Measurements from ENCODE around the gene TBPL2. TPM values are rescaled to one million over a fixed set of nuclear protein-coding genes. Genes with fewer than 3 reads are reported as not detected.
"Not testable (repeated sequence)": the region's sequence is repeated elsewhere in the genome, so short reads cannot be mapped to it uniquely, and the experiment has no call there.

Gene TBPL2
- total RNA-seq, 1 donor from 2014 or later: not detected

DNA sequence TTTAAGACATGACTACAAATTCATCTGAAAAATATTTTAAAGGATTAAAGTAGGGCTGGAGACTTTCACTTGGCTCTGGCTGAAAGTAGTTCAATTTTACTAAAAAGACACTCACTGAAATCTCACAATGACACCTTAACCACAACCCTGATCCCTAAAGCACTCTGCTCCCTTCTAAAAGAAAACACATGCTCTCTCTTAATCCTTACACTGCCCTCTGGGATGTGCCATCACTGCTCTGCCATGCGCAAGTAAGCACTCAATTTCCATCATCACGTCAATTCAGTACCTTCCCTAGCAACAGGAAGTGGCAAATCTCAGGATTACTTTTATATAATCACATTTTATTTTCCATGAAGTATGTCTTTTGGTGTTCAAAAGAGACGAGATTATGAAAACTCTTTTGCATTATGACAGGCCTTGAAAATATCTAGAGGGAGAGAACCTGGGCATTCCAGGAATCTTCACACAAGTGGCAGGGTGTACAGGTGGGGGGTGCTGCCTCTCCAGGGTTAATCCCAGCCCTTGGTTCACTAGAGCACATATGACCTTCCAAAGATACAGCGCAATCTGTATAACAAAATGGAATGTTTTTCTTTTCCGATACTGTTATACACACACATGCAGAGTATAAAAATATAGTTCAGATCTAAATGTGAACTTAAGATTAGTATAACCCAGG, 36.1 kb downstream of the TBPL2 start:
- DNase-seq (ENCODE audit: low spot score): no peak

DNA sequence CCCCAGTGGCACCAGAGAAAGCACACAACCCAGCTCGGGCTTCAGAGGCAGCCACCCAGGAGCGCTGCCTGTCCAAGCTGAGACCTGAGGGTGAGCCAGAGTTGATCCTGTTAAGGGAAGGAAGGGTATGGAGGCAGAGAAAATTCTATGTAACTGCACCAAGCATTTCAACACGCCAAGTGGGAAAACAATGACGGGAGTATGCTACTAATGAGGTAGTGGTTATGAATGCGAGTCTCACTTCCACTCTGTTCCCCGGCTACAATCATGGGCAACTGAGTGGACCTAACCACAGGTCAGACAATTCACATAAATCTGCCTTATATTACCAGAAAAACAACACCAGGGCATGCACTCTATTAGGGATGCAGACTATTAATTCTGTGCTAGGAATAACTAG, 38.7 kb downstream of the TBPL2 start:
- DNase-seq (ENCODE audit: low spot score): no peak

DNA sequence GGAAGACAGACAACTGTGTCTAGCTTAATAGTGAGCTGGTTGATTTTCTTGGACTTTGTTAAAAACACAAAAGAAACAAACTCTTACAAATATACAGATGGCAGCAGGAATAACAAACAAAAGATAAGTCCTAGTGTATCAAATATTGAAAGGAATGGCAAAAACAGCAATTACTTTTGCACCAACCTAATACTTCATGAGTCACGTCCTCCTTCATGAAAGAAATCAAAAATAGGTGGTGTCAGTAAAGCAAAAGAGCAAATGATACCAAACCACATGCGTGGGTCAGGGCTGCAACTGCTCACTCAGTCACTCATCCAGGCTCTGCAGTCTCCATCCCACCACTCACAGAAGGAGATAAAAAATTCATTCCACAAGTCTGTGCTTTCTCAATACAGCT, 40.6 kb downstream of the TBPL2 start:
- DNase-seq (ENCODE audit: low spot score): no peak

GRCh38 chr14:55399183-55399582, 41.2 kb downstream of the TBPL2 start:
- DNase-seq (ENCODE audit: low spot score): no peak

DNA sequence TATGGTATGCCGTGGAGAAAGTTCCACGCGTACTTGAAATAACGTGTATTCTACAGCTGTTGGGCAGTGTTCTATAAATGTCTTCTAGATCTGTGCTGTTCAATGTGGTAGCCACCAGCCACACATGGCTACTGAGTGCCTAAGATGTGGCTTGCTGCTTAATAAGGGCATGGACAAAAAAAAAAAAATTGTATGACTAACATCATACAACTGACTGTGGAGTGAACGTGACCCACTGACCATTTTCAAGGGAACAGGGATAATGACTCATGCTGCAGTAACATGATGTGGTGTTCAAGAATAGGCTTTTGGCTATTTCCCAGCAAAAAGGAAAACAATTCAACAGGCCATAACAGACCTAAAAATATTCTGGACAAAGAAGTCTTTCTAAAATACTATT, 41.7 kb downstream of the TBPL2 start:
- DNase-seq (ENCODE audit: low spot score): no peak

GRCh38 chr14:55389330-55389729, 51.1 kb downstream of the TBPL2 start:
- DNase-seq (ENCODE audit: low spot score): no peak

DNA sequence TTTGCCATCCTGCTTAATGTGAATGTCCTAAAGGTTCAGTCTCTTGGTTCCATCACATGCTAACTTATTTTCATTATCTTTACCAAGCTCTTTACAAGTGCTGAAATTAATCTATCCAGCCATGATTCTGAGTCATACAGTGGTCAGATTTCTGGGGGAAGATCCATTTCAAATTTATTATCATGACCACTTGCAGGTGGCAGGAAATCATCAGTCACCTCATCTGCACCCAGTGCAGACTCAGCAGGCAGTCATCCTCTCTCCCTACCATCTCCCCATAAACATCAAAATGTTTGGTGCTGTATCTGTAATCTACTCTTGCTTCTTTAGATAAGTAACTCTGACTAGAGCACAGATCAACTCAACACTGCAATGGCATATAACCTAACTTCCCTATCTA, 52.3 kb downstream of the TBPL2 start:
- no peak for DNase-seq (ENCODE audit: low spot score)

DNA sequence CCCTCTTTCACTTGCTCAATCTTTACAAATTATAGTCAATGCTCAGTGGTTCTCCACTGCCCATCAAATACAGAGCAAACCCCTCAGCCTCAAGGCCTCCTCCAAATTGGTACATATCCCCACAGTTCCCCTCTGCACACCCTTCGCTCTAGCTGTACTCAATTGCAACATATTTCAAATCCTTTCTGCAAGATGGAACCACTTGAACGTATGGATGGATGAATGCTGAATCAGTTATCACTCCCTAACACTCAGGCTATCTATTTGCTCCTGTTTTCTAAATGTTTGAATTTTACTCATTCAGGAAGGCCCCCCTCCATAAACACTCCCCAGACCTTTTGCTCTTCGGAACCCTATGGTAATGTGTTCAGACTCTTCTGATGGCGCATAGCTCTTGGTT, 53.3 kb downstream of the TBPL2 start:
- DNase-seq (ENCODE audit: low spot score): no peak

GRCh38 chr14:55386037-55386808, 54.2 kb downstream of the TBPL2 start:
- DNase-seq (ENCODE audit: low spot score): no peak

GRCh38 chr14:55384536-55384935, 55.9 kb downstream of the TBPL2 start:
- no peak for DNase-seq (ENCODE audit: low spot score)

GRCh38 chr14:55383541-55384140, 56.8 kb downstream of the TBPL2 start:
- no peak for DNase-seq (ENCODE audit: low spot score)

DNA sequence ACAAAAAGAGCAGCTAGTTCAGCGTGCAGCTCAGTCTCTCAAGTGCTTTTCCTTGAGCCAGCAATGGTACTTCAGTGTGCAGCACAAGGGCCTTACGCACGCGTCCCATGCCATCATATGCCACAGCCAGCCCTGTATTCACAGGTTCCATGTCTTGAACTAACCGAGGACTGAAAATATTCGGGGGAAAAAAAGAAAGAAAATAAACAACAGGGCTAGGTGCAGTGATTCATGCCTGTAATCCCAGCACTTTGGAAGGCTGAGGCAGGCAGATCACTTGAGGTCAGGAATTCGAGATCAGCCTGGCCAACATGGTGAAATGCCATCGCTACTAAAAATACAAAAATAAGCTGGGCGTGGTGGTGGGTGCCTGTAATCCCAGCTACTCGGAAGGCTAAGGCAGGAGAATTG, 57.4 kb downstream of the TBPL2 start:
- not testable (repeated sequence) for DNase-seq (ENCODE audit: low spot score)

GRCh38 chr14:55382483-55382882, 57.9 kb downstream of the TBPL2 start:
- DNase-seq (ENCODE audit: low spot score): no peak

- DNase-seq (ENCODE audit: low spot score): no peak
Observed at GRCh38 chr14:55381561-55381960, 58.9 kb downstream of the TBPL2 start.

DNA sequence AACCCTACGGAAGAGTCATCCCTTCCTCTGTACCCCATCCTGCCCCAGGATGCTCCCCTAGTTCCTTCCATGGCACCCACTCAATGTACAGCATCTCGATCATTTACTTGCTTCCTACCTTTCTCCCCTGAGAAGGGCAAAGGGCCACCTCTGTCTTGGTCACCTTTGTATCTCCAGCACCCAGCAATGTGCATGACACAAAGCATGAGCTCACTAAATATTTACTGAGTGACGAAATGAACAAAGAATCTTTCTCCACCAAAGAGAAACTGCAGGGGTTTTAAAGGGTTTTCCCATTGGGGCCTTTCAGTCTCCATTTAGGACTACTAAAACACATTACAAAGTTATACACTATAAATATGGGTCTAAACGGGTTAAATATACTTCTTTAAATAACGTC, 59.4 kb downstream of the TBPL2 start:
- no peak for DNase-seq (ENCODE audit: low spot score)

- no peak for DNase-seq (ENCODE audit: low spot score)
Observed at GRCh38 chr14:55377236-55377635, 63.2 kb downstream of the TBPL2 start.

GRCh38 chr14:55374771-55375170, 65.6 kb downstream of the TBPL2 start:
- DNase-seq (ENCODE audit: low spot score): no peak

DNA sequence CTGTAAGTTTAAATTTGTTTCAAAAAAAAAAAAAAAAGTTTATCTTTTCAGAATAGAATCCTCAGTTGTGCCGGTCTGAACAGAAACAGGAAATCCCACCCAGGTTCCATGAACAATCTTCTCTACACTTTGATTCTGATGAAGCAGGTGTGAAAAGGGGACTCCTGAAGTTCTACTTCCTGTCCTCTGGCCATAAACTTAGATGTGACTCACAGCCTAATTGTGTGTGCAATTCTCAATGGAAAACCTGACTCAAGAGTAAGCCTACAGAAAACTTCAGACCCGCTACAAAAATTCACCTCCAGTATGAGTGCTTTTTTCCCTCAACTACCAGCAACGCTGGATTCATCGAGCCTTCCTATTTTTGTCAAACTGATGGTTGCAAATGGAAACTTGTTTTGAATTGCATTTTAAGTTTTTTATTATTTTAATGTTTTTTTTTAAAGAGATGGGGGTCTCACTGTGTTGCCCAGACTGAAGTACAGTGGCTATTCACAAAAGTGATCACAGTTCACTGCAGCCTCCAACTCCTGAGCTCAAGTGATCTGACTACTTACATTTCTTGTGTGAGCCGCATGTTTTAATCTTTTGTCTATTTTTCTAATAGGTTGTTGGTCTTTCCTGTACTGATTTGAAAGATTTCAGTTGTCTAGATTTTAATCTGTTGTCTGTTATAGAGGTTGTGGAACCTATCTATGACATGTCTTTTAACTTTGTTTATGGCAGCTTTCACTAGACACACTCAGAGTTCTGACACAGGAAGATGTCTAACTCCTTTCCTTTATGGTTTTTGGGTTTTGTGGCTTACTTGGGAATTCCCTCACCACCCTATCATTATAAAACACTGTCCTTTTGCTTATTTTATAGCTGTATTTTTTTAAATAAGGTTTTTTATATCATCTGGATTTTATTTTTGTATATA, 66.4 kb downstream of the TBPL2 start:
- no peak for DNase-seq (ENCODE audit: low spot score)

DNA sequence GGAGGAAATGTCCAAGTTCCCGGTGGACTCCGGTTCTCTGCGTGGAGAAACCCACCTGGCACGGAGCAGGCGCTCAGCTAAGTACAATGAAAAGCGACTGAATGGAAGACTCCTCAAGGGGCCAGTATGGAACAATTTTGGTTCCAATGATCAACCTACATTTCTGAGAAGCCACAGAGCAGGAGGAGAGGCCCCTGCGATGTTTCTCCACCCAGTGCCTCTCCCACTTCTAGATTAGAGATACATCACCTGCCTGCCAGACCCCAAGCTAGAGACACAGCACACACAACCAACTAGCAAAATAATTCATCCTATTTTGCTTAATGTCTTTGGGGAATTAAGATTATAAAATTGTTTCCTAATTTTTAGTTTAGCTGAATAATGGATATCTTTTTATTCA, 67.6 kb downstream of the TBPL2 start:
- DNase-seq (ENCODE audit: low spot score): no peak

GRCh38 chr14:55372423-55372822, 68.0 kb downstream of the TBPL2 start:
- DNase-seq (ENCODE audit: low spot score): no peak

DNA sequence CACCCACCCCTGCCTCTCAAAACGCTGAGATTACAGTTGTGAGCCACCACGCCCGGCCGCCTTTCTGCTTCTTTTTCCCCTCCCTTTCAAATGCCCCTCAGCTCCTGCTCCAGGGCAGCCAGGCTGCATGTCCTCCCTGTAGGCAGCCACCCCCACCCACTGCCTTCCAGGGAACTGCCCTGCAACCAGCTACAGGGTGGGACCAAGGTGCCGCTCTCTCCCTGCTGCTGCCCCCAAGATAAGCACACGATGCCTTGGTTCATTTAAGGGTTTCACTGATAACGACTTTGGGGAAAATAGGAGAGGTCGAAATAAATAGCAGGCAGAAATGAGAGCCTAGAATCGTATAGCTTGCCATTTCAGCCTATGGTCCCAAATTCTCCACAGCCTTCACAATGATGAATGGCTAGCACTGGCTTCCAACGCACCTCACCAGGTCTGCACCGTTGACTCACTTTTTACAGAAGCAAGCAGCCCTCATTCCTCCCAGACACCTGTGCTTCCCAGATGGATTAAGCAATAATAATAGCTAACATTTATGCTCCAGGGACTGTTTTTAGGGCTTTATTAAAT, 69.4 kb downstream of the TBPL2 start:
- DNase-seq (ENCODE audit: low spot score): no peak

Measured in mesenteric fat pad (tissue), 1 donor.